SJSA1 (cell line): ENCODE data around the gene CTDP1. TPM values are rescaled to one million over a fixed set of nuclear protein-coding genes. Genes with fewer than 3 reads are reported as not detected.
A peak's percentile ranks its signal among the peaks of the same experiment; 100 is the strongest.

ENCODE experiments used
- DNase-seq, 2 experiments: peaks; one replicate each; pipeline ENCODE4 v3.0.0-alpha.2; 2015 to 2020; ENCODE audit warnings: low spot score in 2 of 2, low read depth in 1 of 2
- H3K27ac ChIP-seq: fragments of 250-450 bp; sonication (Bioruptor Pico); 2 replicates; pipeline ENCODE4 v1.5.1; 2020; ENCODE audit warnings: mild to moderate bottlenecking, moderate library complexity
- H3K27me3 ChIP-seq: fragments of 250-450 bp; sonication (Bioruptor Pico); replicated peaks from 2 replicates; pipeline ENCODE4 v1.5.1; 2020; ENCODE audit warnings: mild to moderate bottlenecking, moderate library complexity
- H3K36me3 ChIP-seq: fragments of 250-450 bp; sonication (Bioruptor Pico); 2 replicates; pipeline ENCODE4 v1.5.1; 2020; ENCODE audit warnings: mild to moderate bottlenecking
- H3K4me1 ChIP-seq: fragments of 250-450 bp; sonication (Bioruptor Pico); replicated peaks from 2 replicates; pipeline ENCODE4 v1.6.1; 2021; ENCODE audit warnings: mild to moderate bottlenecking
- H3K4me3 ChIP-seq: fragments of 250-450 bp; sonication (Bioruptor Pico); 2 replicates; pipeline ENCODE4 v1.5.1; 2020; ENCODE audit warnings: mild to moderate bottlenecking
- H3K9me3 ChIP-seq: fragments of 250-450 bp; sonication (Bioruptor Pico); replicated peaks from 2 replicates; pipeline ENCODE4 v1.5.1; 2020; ENCODE audit warnings: mild to moderate bottlenecking
- total RNA-seq: library from RNA; depleted of rRNA; stranded (reverse); fragments of >200 nt; shearing (Covaris generic); gene quantifications from 2 replicates; pipeline ENCODE4 v1.2.3, GENCODE V29; 2014

The CTDP1 gene
- total RNA-seq, 1 experiment from 2014 or later, result 23.0 TPM

DNA sequence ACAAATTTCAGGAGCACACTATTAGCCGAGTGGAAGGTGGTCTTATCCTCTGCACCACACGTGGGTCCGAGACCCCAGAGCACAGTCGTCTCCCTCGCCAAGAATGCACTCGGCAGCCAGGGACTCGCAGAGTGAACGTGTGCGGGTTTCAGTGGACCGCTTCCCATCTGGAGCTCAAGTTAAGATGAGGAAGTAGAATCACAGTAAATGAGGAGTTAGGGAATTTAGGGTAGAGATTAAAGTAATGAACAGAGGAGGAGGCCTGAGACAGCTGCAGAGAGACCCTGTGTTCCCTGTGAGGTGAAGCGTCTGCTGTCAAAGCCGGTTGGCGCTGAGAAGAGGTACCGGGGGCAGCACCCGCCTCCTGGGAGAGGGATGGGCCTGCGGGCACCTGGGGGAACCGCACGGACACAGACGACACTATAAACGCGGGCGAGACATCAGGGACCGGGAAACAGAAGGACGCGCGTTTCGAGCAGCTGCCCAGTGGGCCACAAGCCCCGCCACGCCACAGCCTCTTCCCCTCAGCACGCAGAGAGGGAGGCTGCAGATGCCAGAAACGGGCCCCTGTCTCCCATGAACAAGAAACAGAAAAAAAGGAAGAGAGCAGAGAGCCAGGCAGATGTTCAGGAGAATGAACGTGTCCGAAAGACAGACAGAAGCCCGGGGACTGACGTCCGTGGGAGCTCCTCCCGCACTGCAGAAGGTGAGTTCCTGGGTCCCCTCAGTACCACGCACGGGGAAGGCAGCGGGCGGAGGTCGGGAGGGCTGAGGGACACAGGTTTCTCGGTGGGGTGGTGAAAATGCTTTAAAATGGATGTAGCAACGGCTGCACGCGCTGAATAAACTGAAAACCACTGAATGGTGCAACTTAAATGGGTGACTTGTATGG, 112.7 kb downstream of the CTDP1 start:
- Histone ChIP-seq H3K27ac (peak overlapping the region; percentile 14; the same call in 1 of the 2 replicates), H3K36me3 (no peaks in the 10 kb centered on the region), H3K4me3 (no peak overlapping the region), H3K4me1 (peaks cover 12% of the 10 kb centered on the region), H3K9me3 (peaks cover 7% of the 10 kb centered on the region; the same call in 1 of the 2 replicates), H3K27me3 (peaks cover 19% of the 10 kb centered on the region)
- no peak for DNase-seq

DNA sequence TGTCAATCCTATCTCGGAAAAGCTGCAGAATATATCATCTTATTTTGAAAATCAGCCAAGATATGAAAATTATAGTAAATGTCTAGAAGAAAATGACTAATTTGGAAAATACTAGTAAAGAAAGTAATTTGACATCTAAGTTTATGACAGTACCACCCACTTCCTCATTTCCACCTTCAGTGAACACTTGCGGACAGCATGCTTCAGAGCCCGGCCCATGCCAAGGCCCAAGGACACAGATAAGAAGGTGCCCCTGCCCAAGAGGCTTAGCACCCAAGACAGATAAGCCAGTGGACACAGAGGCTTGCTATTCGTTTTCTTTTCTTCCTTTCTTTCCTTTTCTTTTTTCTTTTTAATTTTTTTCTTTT, 113.4 kb downstream of the CTDP1 start:
- DNase-seq, result no peak
- H3K4me3 ChIP-seq, result no peak overlapping the region
- H3K9me3 ChIP-seq, result peaks cover 6% of the 10 kb centered on the region; the same call in 1 of the 2 replicates
- H3K36me3 ChIP-seq, result no peaks in the 10 kb centered on the region
- peaks cover 12% of the 10 kb centered on the region for H3K4me1 ChIP-seq
- peaks cover 17% of the 10 kb centered on the region for H3K27me3 ChIP-seq
- no peak overlapping the region for H3K27ac ChIP-seq

DNA sequence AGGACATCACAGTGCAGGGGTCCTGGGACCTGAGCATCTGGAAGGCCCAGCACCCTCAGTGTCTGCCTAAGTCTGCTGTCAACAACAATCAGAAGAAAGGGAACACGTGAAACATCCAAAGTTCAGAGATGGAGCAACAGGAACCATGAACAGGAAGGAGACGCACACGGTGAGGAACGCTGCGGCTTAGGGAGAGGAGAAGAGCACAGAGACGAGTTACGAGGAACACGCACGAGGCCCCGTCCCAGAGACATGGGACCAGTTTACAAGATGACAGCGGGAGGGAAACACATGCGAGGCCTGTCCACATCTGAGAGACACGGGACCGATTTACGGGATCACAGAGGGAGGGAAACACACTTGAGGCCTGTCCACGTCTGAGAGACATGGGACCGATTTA, 115.2 kb downstream of the CTDP1 start:
- no peak for DNase-seq
- Histone ChIP-seq H3K4me3 (no peak overlapping the region), H3K27ac (no peak overlapping the region), H3K36me3 (no peaks in the 10 kb centered on the region), H3K9me3 (no peaks in the 10 kb centered on the region; the same call in 1 of the 2 replicates), H3K4me1 (peaks cover 12% of the 10 kb centered on the region), H3K27me3 (peaks cover 30% of the 10 kb centered on the region)

DNA sequence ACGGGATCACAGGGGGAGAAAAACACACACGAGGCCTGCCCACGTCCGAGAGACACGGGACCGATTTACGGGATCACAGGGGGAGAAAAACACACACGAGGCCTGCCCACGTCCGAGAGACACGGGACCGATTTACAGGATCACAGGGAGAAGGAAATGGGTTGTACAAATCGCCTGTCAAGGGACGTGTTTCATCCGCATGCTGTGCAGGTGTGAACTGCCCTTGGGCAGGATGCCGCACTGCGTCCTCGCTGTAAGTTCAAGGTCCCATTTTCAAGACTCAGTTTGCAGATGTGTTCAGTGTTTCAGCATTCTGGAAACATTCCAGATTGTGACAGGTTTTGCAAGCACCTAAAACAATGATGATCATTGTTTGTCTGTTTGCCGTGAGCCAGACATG, 115.8 kb downstream of the CTDP1 start:
- no peak overlapping the region for H3K4me3 ChIP-seq
- no peak for DNase-seq
- H3K27me3 ChIP-seq, result peaks cover 31% of the 10 kb centered on the region
- no peaks in the 10 kb centered on the region; the same call in 1 of the 2 replicates for H3K9me3 ChIP-seq
- H3K27ac ChIP-seq, result no peak overlapping the region
- H3K4me1 ChIP-seq, result peaks cover 12% of the 10 kb centered on the region
- H3K36me3 ChIP-seq, result no peaks in the 10 kb centered on the region

DNA sequence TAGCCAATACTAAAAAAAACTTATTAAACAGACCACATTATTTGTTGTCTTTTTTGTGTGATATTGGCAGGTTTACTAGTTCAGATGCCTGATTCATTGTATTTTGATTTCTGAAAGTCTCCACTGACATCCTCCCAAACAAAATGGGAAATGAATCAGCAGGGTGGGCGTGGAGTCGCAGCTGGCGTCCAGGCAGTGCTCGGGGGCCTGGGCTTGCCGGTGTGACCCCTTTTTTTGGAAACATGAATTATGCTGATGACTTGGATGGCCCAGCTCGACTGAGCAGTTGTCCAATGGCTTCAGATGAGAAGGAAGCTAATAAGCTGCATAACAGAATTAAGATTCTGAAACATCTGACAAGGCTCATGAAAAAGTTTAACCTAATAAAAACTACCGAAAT, 116.4 kb downstream of the CTDP1 start:
- no peak overlapping the region for H3K27ac ChIP-seq

DNA sequence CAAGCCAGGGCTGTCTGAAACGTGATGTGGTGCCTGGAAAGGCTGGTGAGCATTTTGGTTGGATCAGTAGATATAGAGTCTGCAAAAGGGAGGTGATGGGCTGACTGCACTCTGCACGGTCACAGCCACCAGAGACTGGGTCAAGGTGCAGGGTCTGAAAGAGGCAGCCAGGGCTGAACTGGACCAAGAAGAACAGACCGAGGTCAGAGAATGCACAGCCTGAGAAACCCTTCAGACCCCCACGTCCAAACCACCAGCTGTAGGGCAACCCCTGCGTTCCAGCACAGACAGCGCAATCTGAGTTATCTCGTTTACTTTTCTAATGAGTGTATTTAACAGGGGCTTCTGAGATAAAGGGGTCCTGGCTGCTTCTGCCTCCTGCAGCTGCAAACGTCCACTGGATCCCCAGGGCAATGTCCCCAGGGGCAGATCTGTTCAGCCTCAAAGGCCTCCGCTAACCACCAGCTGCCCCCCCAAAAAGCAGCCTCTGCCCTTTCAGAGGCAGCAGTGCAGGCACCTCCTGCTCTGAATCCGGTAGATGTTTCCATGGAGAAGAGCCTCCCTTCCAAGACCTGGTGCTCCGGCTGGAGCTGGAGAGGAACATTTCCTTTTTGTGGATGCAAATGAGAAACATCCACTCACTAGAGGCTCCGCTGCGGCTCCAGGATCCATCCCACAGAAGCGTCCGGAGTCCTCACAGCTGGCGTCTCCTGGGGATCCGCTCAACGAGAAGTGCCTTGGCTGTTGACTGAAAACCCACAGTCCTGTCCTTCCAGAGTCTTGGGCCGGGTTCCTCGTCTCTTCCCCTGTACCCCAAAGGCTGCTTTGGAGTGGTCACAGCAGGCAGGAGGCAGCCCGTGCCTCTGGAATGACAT, 117.2 kb downstream of the CTDP1 start:
- peaks cover 31% of the 10 kb centered on the region for H3K27me3 ChIP-seq

More for the DNA sequence above, 116.4 kb downstream of the CTDP1 start:
- Histone ChIP-seq H3K27me3 (peaks cover 31% of the 10 kb centered on the region), H3K4me1 (peaks cover 10% of the 10 kb centered on the region), H3K9me3 (no peaks in the 10 kb centered on the region; the same call in 1 of the 2 replicates), H3K36me3 (no peaks in the 10 kb centered on the region), H3K4me3 (no peak overlapping the region)
- no peak for DNase-seq

DNA sequence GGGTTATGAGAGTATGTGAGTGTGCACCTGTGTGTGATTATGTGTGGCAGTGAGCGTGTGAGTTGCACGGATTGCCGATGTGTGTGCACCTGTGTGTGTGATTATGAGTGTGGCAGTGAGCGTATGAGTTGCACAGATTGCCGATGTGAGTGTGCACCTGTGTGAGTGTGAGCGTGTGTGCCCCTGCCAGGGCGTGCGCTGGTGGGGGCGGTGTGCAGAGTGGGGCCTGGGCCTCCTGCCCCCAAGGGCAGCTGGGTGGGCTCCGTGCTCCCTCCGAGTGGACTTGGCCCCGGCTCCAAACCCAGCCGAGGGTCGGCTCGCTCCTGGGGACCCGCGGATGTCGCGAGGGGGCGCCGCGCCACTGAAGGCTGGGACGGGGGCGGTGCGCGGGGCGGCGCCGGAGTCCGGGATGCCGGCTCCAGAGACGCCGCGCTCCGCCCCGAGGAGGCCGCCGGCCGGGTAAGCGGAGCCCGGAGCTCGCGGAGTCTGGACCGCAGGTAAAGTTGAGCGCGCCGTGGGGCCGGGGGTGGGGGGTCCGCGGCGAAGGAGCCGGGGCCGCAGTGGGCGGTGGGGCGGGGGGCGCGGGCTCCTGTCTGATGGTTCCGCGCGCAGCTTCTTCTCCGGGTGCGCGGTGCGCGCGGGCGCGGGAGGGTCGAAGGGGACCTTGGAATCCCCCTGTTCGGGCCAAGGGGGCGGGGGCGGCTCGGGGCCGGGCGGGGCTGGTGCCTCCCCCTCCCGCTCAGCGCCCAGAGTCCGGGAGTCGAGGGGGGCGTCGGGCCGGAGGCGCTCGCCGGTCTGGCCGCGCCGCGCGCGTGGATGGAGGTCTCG, 118.1 kb downstream of the CTDP1 start, which contains the start of gene KCNG2:
Gene KCNG2, plus strand, starts transcription at position 421 of the 828 bp plus-strand sequence. CDS start 65,730 bp downstream, outside the sequence.
- H3K27me3 ChIP-seq, result peaks cover 31% of the 10 kb centered on the region

More for the DNA sequence above, 117.2 kb downstream of the CTDP1 start:
- no peaks in the 10 kb centered on the region; the same call in 1 of the 2 replicates for H3K9me3 ChIP-seq
- H3K4me3 ChIP-seq, result no peak overlapping the region
- H3K27ac ChIP-seq, result no peak overlapping the region
- peaks cover 4% of the 10 kb centered on the region for H3K4me1 ChIP-seq
- H3K36me3 ChIP-seq, result no peaks in the 10 kb centered on the region
- DNase-seq, result no peak

DNA sequence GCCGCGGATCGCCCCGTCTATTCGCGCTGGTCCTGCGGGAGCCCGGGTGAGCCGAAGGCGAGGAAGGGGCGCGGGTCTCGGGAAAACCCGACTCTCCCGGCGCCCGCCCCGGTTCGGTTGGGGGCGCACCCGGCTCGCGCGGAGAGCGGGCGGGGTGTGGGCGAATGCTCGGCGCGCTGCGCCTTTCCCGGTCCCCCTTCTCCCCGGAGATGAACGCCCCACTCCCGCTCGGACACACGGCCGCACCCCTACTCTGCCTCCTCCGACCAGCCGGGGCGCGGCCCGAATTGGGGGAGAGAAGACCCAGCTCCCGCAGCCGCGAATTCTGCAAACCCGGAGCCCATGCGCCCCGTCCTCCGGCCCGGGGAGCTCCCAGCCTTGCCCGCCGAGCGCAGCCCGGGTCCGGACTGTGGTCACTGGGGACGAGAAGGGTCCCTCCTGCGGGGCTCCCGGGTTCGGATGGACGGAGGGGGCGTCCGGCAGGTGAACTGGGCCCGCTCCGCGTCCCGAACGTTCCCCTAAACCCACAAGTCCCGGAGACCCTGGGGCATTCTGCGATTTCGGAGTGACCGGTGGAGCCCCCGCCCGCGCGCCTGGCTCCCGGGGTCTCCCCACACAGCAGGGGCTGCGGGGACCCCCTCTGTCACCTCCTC, 118.9 kb downstream of the CTDP1 start:
- Histone ChIP-seq H3K27me3 (peaks cover 31% of the 10 kb centered on the region), H3K36me3 (no peaks in the 10 kb centered on the region), H3K4me3 (no peak overlapping the region), H3K27ac (no peak overlapping the region), H3K9me3 (no peaks in the 10 kb centered on the region; the same call in 1 of the 2 replicates), H3K4me1 (no peaks in the 10 kb centered on the region)
- DNase-seq, result no peak

More for the DNA sequence above, 118.1 kb downstream of the CTDP1 start, which contains the start of gene KCNG2:
- Histone ChIP-seq H3K4me3 (no peak within 1 kb of the TSS), H3K27ac (no peak within 1 kb of the TSS), H3K36me3 (no peaks in the 10 kb centered on the region), H3K4me1 (no peaks in the 10 kb centered on the region), H3K9me3 (no peaks in the 10 kb centered on the region; the same call in 1 of the 2 replicates)
- no peak for DNase-seq

DNA sequence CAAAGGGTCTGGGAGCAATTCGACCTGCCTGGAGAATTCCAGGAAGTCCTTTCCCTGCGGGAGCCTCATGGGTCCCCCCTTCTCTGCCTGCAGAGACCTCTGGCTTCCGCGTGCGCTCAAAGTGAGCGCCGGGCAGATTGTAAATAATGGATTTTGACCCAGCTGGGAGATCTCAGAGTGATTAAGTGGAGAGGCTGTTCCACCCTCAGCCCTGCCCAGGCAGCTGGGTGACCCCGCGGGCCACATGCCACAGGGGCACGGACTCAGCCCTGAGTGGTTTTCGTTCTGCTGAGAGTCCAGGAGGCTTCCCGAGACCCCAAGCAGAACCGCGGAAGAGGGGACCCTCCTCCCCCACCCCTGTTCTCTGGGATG, 119.4 kb downstream of the CTDP1 start:
- Histone ChIP-seq H3K27ac (no peak overlapping the region), H3K27me3 (peaks cover 31% of the 10 kb centered on the region), H3K4me3 (no peak overlapping the region), H3K36me3 (no peaks in the 10 kb centered on the region), H3K4me1 (no peaks in the 10 kb centered on the region), H3K9me3 (no peaks in the 10 kb centered on the region; the same call in 1 of the 2 replicates)
- no peak for DNase-seq

DNA sequence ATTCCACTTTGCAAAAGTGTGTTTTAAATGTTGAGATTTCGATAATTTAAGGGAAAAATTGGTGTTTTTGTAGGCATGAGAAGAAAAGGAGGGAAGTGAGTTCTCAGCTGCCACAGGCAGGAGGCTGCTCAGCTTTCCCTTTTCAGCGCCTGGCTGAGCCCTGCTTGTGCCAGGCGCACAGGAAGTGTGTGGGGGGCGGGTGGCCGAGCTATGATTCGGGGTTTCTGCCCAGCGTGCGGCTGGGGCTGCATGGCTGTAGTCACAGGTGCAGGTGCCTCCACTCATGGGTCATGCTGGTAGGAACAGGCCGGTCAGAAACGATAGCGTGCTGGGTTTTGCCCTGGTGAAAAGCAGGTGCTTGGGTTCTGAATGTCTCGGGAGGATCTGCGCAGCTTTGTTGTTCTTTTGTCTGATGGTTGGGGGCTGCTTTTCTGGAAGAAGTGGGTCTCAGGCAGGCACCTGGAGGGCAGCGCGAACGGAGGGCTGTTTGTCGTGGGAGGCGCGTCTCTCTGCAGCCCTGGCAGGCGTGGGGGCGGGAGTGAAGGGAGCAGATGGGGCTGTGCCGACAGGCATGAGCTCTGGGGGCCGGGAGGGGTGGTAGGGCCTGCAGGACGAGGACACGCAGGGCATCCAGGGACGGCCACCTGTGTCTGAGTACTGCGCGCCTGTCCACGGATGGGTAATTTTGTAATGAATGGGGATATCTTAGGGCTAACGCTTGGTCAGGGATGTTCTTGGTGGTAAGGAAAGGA, 120.2 kb downstream of the CTDP1 start:
- no peaks in the 10 kb centered on the region; the same call in 1 of the 2 replicates for H3K9me3 ChIP-seq
- no peaks in the 10 kb centered on the region for H3K4me1 ChIP-seq
- H3K27ac ChIP-seq, result no peak overlapping the region
- no peak for DNase-seq
- H3K4me3 ChIP-seq, result no peak overlapping the region
- H3K36me3 ChIP-seq, result no peaks in the 10 kb centered on the region
- peaks cover 31% of the 10 kb centered on the region for H3K27me3 ChIP-seq

DNA sequence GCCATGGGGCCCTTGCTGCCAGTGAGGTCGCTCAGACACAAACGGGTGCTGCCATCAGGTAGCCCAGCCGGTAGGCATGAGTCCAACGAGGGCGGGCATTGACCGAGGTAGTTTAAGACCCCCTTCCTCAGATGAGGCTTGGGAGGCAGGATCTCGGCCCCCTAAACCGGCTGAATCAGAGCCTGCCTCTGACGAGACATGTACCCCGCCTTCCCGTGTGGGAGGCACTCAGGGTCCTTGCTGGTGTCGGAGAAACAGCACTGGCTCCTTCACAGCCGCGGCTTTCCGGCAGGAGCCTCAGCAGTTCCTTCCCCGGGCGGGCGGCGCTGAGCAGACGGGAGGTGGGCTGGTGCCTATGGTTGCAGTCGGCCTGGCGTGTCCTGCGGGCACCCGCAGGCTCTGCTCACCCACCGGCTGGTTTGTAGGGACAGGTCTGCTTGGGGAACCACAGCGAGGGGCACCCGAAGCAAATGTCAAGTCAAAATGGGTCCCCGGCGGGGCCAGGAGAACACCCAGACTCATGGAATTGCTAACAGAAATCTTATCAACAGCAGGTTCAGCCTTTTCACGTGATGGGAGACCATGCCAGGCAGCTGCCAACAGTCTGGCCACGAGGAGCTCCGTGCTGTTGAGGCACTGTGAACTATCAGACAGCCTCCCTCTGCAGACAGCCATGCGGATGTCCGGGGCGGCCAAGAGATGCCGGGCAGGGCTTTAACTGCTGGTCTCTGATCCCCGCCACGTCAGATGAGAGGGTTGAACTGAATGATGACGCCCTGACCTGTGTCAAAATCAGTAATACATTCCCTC, 121.0 kb downstream of the CTDP1 start:
- no peak for DNase-seq
- H3K4me3 ChIP-seq, result no peak overlapping the region
- no peaks in the 10 kb centered on the region for H3K4me1 ChIP-seq
- H3K27me3 ChIP-seq, result peaks cover 31% of the 10 kb centered on the region
- H3K9me3 ChIP-seq, result no peaks in the 10 kb centered on the region; the same call in 1 of the 2 replicates
- no peaks in the 10 kb centered on the region for H3K36me3 ChIP-seq
- H3K27ac ChIP-seq, result no peak overlapping the region
